ENCODE results near the gene NUMBL. TPM values are rescaled to one million over a fixed set of nuclear protein-coding genes. Genes with fewer than 3 reads are reported as not detected.

Gene NUMBL
- total and polyA plus RNA-seq, 2 experiments from 2014 or later: 33.4 to 35.1 TPM

DNA sequence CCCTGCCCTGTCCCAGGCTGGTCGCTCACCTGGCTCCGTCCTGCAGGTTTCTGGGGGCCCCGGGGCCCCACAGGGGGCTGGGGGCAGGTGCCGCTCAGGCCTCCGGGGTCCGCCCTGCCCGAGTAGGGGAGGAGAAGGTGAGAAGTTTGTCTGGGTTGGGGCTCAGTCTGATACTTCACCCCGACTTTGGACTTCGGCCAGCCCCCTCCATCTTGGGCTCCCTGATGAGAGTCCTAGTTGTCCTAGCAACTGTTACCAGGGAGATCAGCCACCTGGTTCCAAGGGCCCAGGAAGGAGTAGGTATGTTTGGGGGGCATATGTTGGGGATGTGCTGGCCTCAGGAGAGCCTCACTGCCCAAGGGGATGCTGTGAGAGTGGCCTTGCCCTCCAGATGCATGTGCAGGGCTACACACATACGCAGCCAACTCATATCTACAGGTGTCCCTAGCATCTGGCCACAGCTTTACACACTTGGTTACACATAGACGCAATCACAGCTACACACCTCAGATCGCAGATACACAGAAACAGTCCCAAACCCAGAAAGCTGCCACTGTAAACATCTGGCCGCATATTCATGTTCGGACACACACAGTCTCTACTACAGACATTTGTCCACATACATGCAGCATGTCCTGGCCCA lies 3.4 kb downstream of the NUMBL start:
- Histone ChIP-seq H3K9ac (peak overlapping the region; percentile 100), H3K9me3 (ENCODE audit: low read depth) (no peaks in the 10 kb centered on the region), H3K27ac (peak overlapping the region; percentile 89), H3K36me3 (ENCODE audit: low read depth) (peaks cover 25% of the 10 kb centered on the region; the same call in 1 of the 2 replicates), H3K27me3 (replicated peaks; ENCODE audit: insufficient read depth) (no peaks in the 10 kb centered on the region), H4K20me1 (ENCODE audit: insufficient read depth) (no peaks in the 10 kb centered on the region), H3K9me2 (ENCODE audit: insufficient read depth) (no peaks in the 10 kb centered on the region), H3K4me3 (no peak overlapping the region), H3F3A (ENCODE audit: insufficient read depth) (peaks cover 5% of the 10 kb centered on the region; the same call in 1 of the 2 replicates), H3K79me2 (ENCODE audit: insufficient read depth) (peaks cover 40% of the 10 kb centered on the region), H3K4me2 (ENCODE audit: unreplicated experiment) (peak overlapping the region; percentile 93), H3K4me1 (ENCODE audit: insufficient read depth) (peaks cover 17% of the 10 kb centered on the region), H2AFZ (no peak overlapping the region)
- TF ChIP-seq EZH2 (IDR thresholded peaks at IDR 0.05; ENCODE audit: insufficient read depth, poor library complexity, severe bottlenecking) (no peak), EZH2phosphoT487 (IDR thresholded peaks at IDR 0.05; ENCODE audit: insufficient read depth, low read depth) (no peak)
- WGBS, 2 experiments (ENCODE audit: low coverage in 1 of 2, low lambda C conversion rate in 2 of 2, missing lambda C conversion rate in 2 of 2): 69 to 75% methylated on average over 11 to 14 of the region's 14 CpGs
- in situ Hi-C loops (cut with MboI): no loop called here
- DNase-seq: no peak

DNA sequence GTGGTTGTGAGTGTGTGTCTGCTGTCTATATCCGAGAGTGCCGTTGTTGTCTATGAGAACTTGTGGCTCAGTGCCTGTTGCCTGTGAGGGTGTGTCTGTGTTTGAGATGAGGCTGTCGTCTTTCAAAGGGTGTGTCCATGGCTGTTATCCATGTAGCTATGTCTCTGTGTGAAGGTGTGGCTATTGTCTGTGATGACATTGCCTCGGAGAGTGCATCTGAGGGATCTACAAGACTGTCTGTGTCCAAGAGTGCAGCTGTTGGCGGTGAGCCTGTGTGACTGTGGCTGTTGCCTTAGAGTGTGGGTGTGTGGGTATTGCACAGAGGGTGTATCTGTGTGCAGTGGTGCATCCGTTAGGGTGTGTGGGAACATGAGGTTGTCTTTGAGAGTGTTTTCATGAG lies 4.9 kb downstream of the NUMBL start:
- Histone ChIP-seq H3K4me2 (ENCODE audit: unreplicated experiment) (no peak overlapping the region), H3K36me3 (ENCODE audit: low read depth) (peaks cover 28% of the 10 kb centered on the region; the same call in 1 of the 2 replicates), H3K4me1 (ENCODE audit: insufficient read depth) (peaks cover 17% of the 10 kb centered on the region), H3K27ac (no peak overlapping the region), H3K27me3 (replicated peaks; ENCODE audit: insufficient read depth) (no peaks in the 10 kb centered on the region), H3K4me3 (no peak overlapping the region), H2AFZ (no peak overlapping the region), H3K9me2 (ENCODE audit: insufficient read depth) (no peaks in the 10 kb centered on the region), H3K9ac (no peak overlapping the region), H4K20me1 (ENCODE audit: insufficient read depth) (no peaks in the 10 kb centered on the region), H3F3A (ENCODE audit: insufficient read depth) (peaks cover 5% of the 10 kb centered on the region; the same call in 1 of the 2 replicates), H3K9me3 (ENCODE audit: low read depth) (no peaks in the 10 kb centered on the region), H3K79me2 (ENCODE audit: insufficient read depth) (peaks cover 40% of the 10 kb centered on the region)
- in situ Hi-C loops (cut with MboI): no loop called here
- peak; percentile 46 for DNase-seq
- 32% methylated on average over 6 of the region's 6 CpGs for WGBS, 2 experiments (ENCODE audit: low coverage in 1 of 2, low lambda C conversion rate in 2 of 2, missing lambda C conversion rate in 2 of 2)
- TF ChIP-seq EZH2 (IDR thresholded peaks at IDR 0.05; ENCODE audit: insufficient read depth, poor library complexity, severe bottlenecking) (no peak), EZH2phosphoT487 (IDR thresholded peaks at IDR 0.05; ENCODE audit: insufficient read depth, low read depth) (no peak)

DNA sequence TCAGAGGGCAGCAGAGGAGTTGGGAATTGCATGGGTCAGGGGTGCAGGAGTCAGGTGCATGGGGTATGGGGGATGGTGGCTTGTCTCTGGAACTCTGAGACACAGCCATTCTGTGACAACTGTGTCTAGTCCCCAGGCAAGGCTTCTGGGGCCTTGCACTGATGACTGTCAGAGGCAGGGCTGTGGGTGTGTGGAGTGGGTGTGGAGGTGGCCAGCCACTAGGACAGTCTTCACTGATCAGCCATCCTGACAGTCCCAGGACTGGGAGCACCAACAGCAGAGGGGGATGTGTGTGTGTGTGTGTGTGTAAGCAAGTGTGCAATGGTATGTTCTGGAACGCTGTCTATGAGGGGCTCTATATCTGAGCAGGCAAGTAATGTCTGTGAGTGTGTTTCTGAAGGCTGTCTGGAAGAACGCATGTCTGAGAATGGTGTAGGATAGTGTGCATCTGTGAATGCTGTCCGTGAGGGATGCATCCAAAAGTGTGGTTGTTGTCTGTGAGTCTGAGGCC lies 5.4 kb downstream of the NUMBL start:
- Histone ChIP-seq H3K27me3 (replicated peaks; ENCODE audit: insufficient read depth) (no peaks in the 10 kb centered on the region), H3K36me3 (ENCODE audit: low read depth) (peaks cover 30% of the 10 kb centered on the region; the same call in 1 of the 2 replicates), H4K20me1 (ENCODE audit: insufficient read depth) (no peaks in the 10 kb centered on the region), H3K27ac (no peak overlapping the region), H2AFZ (no peak overlapping the region), H3K9me3 (ENCODE audit: low read depth) (no peaks in the 10 kb centered on the region), H3K79me2 (ENCODE audit: insufficient read depth) (peaks cover 37% of the 10 kb centered on the region), H3K9ac (no peak overlapping the region), H3K9me2 (ENCODE audit: insufficient read depth) (no peaks in the 10 kb centered on the region), H3K4me1 (ENCODE audit: insufficient read depth) (peaks cover 17% of the 10 kb centered on the region), H3F3A (ENCODE audit: insufficient read depth) (peaks cover 5% of the 10 kb centered on the region; the same call in 1 of the 2 replicates), H3K4me3 (no peak overlapping the region), H3K4me2 (ENCODE audit: unreplicated experiment) (no peak overlapping the region)
- WGBS, 2 experiments (ENCODE audit: low coverage in 1 of 2, low lambda C conversion rate in 2 of 2, missing lambda C conversion rate in 2 of 2): 77 to 83% methylated on average over 3 of the region's 3 CpGs
- DNase-seq: no peak
- TF ChIP-seq EZH2 (IDR thresholded peaks at IDR 0.05; ENCODE audit: insufficient read depth, poor library complexity, severe bottlenecking) (no peak), EZH2phosphoT487 (IDR thresholded peaks at IDR 0.05; ENCODE audit: insufficient read depth, low read depth) (no peak)
- in situ Hi-C loops (cut with MboI): no loop called here

DNA sequence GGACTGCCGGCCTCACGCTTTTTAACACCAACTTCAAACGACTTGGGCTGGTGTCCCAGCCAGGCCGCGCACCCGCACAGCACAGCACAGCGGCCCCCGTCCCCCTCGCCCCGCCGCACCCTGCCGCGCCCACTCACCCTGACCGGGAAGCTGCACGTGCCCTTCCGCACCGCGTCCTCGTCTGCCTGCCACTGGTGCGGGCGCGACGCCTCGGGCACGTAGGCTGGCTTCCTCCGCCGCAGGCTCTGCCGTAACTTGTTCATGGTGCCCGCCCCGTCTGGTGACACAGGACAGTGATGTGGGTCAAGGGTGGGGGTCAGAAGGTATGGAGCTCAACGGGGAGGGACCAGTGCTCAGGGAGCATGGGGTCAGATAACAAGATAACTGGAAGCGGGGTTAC lies 6.2 kb downstream of the NUMBL start:
- H3K4me2 ChIP-seq (ENCODE audit: unreplicated experiment): no peak overlapping the region
- H3K9ac ChIP-seq: no peak overlapping the region
- peaks cover 29% of the 10 kb centered on the region for H3K79me2 ChIP-seq (ENCODE audit: insufficient read depth)
- H4K20me1 ChIP-seq (ENCODE audit: insufficient read depth): no peaks in the 10 kb centered on the region
- peaks cover 5% of the 10 kb centered on the region; the same call in 1 of the 2 replicates for H3F3A ChIP-seq (ENCODE audit: insufficient read depth)
- no peaks in the 10 kb centered on the region for H3K9me3 ChIP-seq (ENCODE audit: low read depth)
- H3K9me2 ChIP-seq (ENCODE audit: insufficient read depth): no peaks in the 10 kb centered on the region
- H3K27me3 ChIP-seq (replicated peaks; ENCODE audit: insufficient read depth): no peaks in the 10 kb centered on the region
- peaks cover 37% of the 10 kb centered on the region for H3K36me3 ChIP-seq (ENCODE audit: low read depth)
- H3K27ac ChIP-seq: no peak overlapping the region
- 90 to 92% methylated on average over 26 to 32 of the region's 32 CpGs for WGBS, 2 experiments (ENCODE audit: low coverage in 1 of 2, low lambda C conversion rate in 2 of 2, missing lambda C conversion rate in 2 of 2)
- no peak for DNase-seq
- TF ChIP-seq EZH2phosphoT487 (IDR thresholded peaks at IDR 0.05; ENCODE audit: insufficient read depth, low read depth) (no peak), EZH2 (IDR thresholded peaks at IDR 0.05; ENCODE audit: insufficient read depth, poor library complexity, severe bottlenecking) (no peak)
- no peak overlapping the region for H3K4me3 ChIP-seq
- peaks cover 17% of the 10 kb centered on the region for H3K4me1 ChIP-seq (ENCODE audit: insufficient read depth)
- no peak overlapping the region for H2AFZ ChIP-seq
- in situ Hi-C loops (cut with MboI): no loop called here

Data from GM23248 (cell line).